Measurements from ENCODE around the gene CD68. TPM values are rescaled to one million over a fixed set of nuclear protein-coding genes. Genes with fewer than 3 reads are reported as not detected.

The CD68 gene
- total RNA-seq = 667 TPM
- long read RNA-seq, transcript CD68-202 (6 exons, 1,771 nt) = minor isoform, 86 of 1,356 reads
- long read RNA-seq, transcript CD68-201 (6 exons, 1,878 nt) = major isoform, 1,010 of 1,356 reads
- long read RNA-seq, partial matches to known transcripts = 195 of 1,356 reads
- long read RNA-seq, other reads (novel, unspliced or antisense) = 65 of 1,356 reads

GRCh38 chr17:7579001-7579833, at the start of gene CD68:
CD68 (plus strand) TSS chr17:7579638; CDS start chr17:7579678, 40 bp downstream.
- DNase-seq (peak; percentile 80), ATAC-seq (peak; percentile 62 to 75)
- peak within 1 kb of the TSS; percentile 97 for H3K27ac ChIP-seq
- H3K27me3 ChIP-seq (ENCODE audit: low read depth) = no peaks in the 10 kb centered on the region
- H3K36me3 ChIP-seq = peaks cover 51% of the 10 kb centered on the region
- H3K4me1 ChIP-seq = peaks cover 80% of the 10 kb centered on the region
- peak within 1 kb of the TSS; percentile 78 for H3K4me3 ChIP-seq
- intact Hi-C loops (cut with DNase I) = no loop called here
- no peaks in the 10 kb centered on the region for H3K9me3 ChIP-seq
- no peak for TF ChIP-seq CTCF (IDR thresholded peaks at IDR 0.05)

- H3K27ac ChIP-seq = no peak overlapping the region
- H3K9me3 ChIP-seq = peaks cover 17% of the 10 kb centered on the region
- no peaks in the 10 kb centered on the region for H3K36me3 ChIP-seq
- H3K4me3 ChIP-seq = no peak overlapping the region
- TF ChIP-seq CTCF (IDR thresholded peaks at IDR 0.05) = no peak
- no peak for DNase-seq
- intact Hi-C loops (cut with DNase I) = no loop called here
- H3K27me3 ChIP-seq (ENCODE audit: low read depth) = no peaks in the 10 kb centered on the region
- no peaks in the 10 kb centered on the region for H3K4me1 ChIP-seq
- no peak for ATAC-seq
Observed at GRCh38 chr17:7530023-7530900, 49.2 kb upstream of the CD68 start.

GRCh38 chr17:7538050-7538449, 41.4 kb upstream of the CD68 start:
- Histone ChIP-seq H3K4me3 (no peak overlapping the region), H3K36me3 (no peaks in the 10 kb centered on the region), H3K9me3 (peaks cover 4% of the 10 kb centered on the region), H3K27ac (no peak overlapping the region), H3K4me1 (no peaks in the 10 kb centered on the region), H3K27me3 (ENCODE audit: low read depth) (no peaks in the 10 kb centered on the region)
- no peak for DNase-seq
- no peak for ATAC-seq
- intact Hi-C loops (cut with DNase I) = no loop called here
- TF ChIP-seq CTCF (IDR thresholded peaks at IDR 0.05) = no peak

GRCh38 chr17:7538891-7539545, 40.4 kb upstream of the CD68 start:
- no peaks in the 10 kb centered on the region for H3K27me3 ChIP-seq (ENCODE audit: low read depth)
- peaks cover 4% of the 10 kb centered on the region for H3K9me3 ChIP-seq
- no peak for ATAC-seq
- no peak for DNase-seq
- intact Hi-C loops (cut with DNase I) = no loop called here
- no peaks in the 10 kb centered on the region for H3K4me1 ChIP-seq
- H3K36me3 ChIP-seq = no peaks in the 10 kb centered on the region
- TF ChIP-seq CTCF (IDR thresholded peaks at IDR 0.05) = no peak
- no peak overlapping the region for H3K4me3 ChIP-seq
- no peak overlapping the region for H3K27ac ChIP-seq

GRCh38 chr17:7541074-7541621, 38.3 kb upstream of the CD68 start:
- H3K27me3 ChIP-seq (ENCODE audit: low read depth) = no peaks in the 10 kb centered on the region
- DNase-seq (no peak), ATAC-seq (no peak)
- no peaks in the 10 kb centered on the region for H3K36me3 ChIP-seq
- no peak overlapping the region for H3K27ac ChIP-seq
- intact Hi-C loops (cut with DNase I) = no loop called here
- TF ChIP-seq CTCF (IDR thresholded peaks at IDR 0.05) = no peak
- no peak overlapping the region for H3K4me3 ChIP-seq
- no peaks in the 10 kb centered on the region for H3K4me1 ChIP-seq
- peaks cover 4% of the 10 kb centered on the region for H3K9me3 ChIP-seq

All from lower lobe of right lung (tissue), 2 donors.